ENCODE measurements around the gene CTTN. TPM values are rescaled to one million over a fixed set of nuclear protein-coding genes. Genes with fewer than 3 reads are reported as not detected.

The CTTN gene
- total RNA-seq, 3 donors from 2014 or later = 223 to 314 (median 280) TPM

- Histone ChIP-seq H3K9me3 (no peaks in the 10 kb centered on the region), H3K4me3 (no peak overlapping the region), H3K4me1 (ENCODE audit: low read depth) (no peaks in the 10 kb centered on the region), H3K36me3 (ENCODE audit: low read depth) (peaks cover 5% of the 10 kb centered on the region)
- intact Hi-C loops (cut with DNase I, micrococcal nuclease) = no loop called here
- TF ChIP-seq CTCF (IDR thresholded peaks at IDR 0.05) = no peak
- ATAC-seq = no peak
- no peak for DNase-seq
Observed at GRCh38 chr11:70420008-70420464, 21.7 kb downstream of the CTTN start.

GRCh38 chr11:70420496-70420895, 22.2 kb downstream of the CTTN start:
- no peak for TF ChIP-seq CTCF (IDR thresholded peaks at IDR 0.05)
- Histone ChIP-seq H3K4me3 (no peak overlapping the region), H3K9me3 (no peaks in the 10 kb centered on the region), H3K4me1 (ENCODE audit: low read depth) (no peaks in the 10 kb centered on the region), H3K36me3 (ENCODE audit: low read depth) (peaks cover 5% of the 10 kb centered on the region)
- intact Hi-C loops (cut with DNase I, micrococcal nuclease) = no loop called here
- no peak for DNase-seq
- no peak for ATAC-seq

GRCh38 chr11:70421123-70421522, 22.8 kb downstream of the CTTN start:
- ATAC-seq (no peak), DNase-seq (no peak)
- Histone ChIP-seq H3K4me3 (no peak overlapping the region), H3K4me1 (ENCODE audit: low read depth) (no peaks in the 10 kb centered on the region), H3K36me3 (ENCODE audit: low read depth) (peaks cover 5% of the 10 kb centered on the region), H3K9me3 (no peaks in the 10 kb centered on the region)
- no peak for TF ChIP-seq CTCF (IDR thresholded peaks at IDR 0.05)
- intact Hi-C loops (cut with DNase I, micrococcal nuclease) = no loop called here

GRCh38 chr11:70422692-70423522, 24.6 kb downstream of the CTTN start:
- DNase-seq (no peak), ATAC-seq (no peak)
- intact Hi-C loops (cut with DNase I, micrococcal nuclease) = no loop called here
- Histone ChIP-seq H3K4me3 (no peak overlapping the region), H3K36me3 (ENCODE audit: low read depth) (peaks cover 5% of the 10 kb centered on the region), H3K9me3 (no peaks in the 10 kb centered on the region), H3K4me1 (ENCODE audit: low read depth) (no peaks in the 10 kb centered on the region)
- TF ChIP-seq CTCF (IDR thresholded peaks at IDR 0.05) = no peak

- no peak for DNase-seq
- H3K4me3 ChIP-seq = no peak overlapping the region
- ATAC-seq = peak; percentile 28
- H3K36me3 ChIP-seq (ENCODE audit: low read depth) = peaks cover 5% of the 10 kb centered on the region
- no peak for TF ChIP-seq CTCF (IDR thresholded peaks at IDR 0.05)
- intact Hi-C loops (cut with DNase I, micrococcal nuclease) = no loop called here
- no peaks in the 10 kb centered on the region for H3K4me1 ChIP-seq (ENCODE audit: low read depth)
- no peaks in the 10 kb centered on the region for H3K9me3 ChIP-seq
Observed at GRCh38 chr11:70423523-70424505, 25.5 kb downstream of the CTTN start.

All from mucosa of descending colon (tissue), 3 donors.